ENCODE measurements around the gene PPDPF.
"Not testable (repeated sequence)": the region's sequence is repeated elsewhere in the genome, so short reads cannot be mapped to it uniquely, and the experiment has no call there.

PPDPF gene

DNA sequence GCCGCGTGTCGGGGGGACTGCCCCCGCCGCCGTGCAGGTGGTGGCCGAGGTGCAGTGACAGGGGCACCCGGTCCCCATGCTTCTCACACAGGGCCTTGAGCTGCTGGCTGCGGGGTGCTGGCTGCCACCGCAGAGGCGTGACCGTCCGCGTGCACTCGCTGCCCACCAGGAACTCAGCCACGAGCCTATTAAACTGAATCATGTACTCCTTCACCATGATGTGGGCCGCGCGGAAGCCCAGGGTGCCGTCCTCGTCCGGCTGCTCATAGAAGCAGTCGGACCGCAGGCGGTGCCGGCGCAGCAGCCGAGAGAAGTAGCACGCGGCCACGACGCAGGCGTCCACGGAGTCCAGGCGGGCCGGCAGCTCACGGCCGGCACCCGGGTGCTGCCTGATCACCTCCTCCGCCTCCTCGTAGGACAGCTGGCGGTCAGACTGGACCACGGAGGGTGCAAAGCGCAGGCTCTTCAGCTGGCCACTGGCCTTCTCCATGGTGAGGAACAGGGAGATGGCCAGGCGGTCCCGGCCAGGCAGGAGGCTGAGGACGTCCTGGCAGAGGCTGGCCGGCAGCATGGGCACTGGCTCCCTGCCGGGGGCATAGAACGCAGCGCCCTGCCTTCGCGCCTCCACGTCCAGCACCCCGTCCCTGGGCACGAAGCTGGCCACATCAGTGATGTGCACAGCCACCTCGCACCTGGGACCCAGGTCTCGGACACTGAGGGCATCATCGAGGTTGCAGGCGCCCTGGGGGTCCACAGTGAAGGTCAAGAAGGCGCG, 43.7 kb downstream of the PPDPF start:
- no peak for DNase-seq (ENCODE audit: low read depth, low spot score)

DNA sequence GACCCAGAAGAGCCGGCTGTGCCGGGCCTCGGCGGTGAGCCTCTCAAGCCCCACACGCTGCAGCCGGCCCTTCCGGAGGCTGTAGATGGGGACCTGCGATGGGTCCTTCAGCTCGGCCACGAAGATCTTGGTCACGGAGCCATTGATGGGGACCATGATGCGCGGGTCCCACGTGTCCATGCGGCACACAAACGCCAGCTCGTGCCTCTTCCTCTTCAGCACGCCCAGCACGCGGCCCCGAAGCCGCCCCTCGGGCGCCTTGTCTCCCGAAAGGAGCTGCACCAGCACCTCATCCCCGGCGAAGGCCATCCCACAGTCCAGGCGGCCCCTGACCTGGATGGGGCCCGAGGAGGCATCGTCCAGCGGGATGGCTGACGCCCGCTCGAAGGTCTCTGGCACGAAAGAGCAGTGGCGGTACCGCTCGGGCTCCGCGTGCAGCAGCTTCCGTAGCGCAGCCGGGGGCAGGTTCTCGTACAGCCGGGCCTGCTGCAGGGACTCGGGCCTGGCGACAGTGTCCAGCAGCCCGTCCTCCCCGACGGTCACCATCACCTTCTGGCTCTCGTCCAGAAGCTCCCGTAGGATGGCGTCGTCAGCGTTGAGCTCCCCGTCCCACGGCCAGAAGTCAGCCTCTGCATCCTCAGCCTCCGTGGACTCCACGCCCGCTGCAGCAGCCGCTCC, 44.6 kb downstream of the PPDPF start:
- no peak for DNase-seq (ENCODE audit: low read depth, low spot score)

DNA sequence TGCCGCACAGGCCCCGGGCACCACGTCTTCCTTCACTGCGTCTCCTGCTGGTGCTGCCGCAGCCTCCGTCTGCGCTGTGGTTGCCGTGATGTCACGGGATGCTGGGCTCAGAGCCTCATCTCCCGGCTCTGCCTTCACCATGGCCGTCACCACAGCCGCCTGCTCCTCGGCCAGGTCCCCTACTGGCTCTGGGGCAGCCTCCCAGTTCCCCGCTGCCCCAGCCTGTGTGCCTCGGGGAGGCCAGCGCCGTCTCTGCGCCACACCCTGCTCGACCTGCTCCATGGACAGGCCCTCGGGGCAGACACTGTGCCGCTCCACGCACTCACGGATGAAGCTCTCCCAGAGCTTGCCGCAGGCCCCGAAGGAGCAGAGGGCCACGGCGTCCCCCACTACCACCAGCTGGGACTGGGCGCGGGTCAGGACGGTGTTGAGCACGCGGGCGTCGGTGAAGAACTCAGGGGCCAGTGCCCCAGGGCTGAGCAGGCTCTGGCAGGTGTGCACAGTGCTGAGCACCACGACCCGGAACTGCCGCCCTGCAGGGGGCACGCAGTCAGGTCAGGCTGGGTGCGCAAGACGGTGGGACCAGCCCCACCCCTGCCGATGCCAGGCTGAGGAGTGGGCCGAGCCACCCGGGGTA, 45.3 kb downstream of the PPDPF start:
- no peak for DNase-seq (ENCODE audit: low read depth, low spot score)

DNA sequence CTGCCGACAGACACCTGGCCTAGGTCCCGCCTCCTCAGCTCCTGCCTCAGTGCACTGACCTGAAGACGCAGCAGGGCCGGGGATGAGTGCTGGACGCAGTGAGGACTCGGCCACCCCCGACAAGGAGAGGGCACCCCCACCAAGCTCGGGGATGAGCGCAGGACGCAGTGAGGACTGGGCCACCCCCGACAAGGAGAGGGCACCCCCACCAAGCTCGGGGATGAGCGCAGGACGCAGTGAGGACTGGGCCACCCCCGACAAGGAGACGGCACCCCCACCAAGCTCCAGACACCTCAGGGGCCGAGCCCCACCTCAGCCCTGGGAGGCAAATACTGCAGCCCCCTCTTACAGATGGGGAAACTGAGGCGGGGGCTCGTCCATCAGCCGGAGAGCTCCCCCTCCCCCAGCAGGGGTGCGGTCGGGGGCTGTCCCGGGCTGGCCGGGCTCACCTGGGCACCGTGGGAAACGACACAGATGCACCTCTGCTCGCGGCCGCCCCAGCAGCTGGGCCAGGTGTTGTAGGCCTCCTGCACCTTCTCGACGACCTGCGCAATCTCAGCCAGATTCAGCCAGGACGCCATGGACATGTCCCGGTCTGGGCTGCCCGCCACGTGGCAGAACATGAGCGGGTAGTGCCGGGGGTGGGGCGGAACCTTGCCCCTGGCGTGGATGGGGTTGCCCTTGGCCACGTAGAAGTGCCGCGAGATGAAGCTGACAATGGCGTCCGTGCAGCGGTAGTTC, 46.0 kb downstream of the PPDPF start:
- no peak for DNase-seq (ENCODE audit: low read depth, low spot score)

DNA sequence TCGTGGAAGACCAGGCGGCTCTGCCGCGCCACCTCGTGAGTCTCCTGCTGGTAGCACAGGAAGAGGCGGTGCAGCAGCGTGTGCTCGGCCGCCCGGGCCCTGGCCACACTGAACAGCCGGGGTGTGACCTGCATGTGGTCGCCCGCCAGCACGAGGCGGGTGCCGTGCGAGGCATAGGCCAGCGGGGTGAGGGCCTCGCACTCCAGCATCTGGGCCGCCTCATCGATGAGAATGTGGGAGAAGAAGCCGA, 46.5 kb downstream of the PPDPF start:
- no peak for DNase-seq (ENCODE audit: low read depth, low spot score)

DNA sequence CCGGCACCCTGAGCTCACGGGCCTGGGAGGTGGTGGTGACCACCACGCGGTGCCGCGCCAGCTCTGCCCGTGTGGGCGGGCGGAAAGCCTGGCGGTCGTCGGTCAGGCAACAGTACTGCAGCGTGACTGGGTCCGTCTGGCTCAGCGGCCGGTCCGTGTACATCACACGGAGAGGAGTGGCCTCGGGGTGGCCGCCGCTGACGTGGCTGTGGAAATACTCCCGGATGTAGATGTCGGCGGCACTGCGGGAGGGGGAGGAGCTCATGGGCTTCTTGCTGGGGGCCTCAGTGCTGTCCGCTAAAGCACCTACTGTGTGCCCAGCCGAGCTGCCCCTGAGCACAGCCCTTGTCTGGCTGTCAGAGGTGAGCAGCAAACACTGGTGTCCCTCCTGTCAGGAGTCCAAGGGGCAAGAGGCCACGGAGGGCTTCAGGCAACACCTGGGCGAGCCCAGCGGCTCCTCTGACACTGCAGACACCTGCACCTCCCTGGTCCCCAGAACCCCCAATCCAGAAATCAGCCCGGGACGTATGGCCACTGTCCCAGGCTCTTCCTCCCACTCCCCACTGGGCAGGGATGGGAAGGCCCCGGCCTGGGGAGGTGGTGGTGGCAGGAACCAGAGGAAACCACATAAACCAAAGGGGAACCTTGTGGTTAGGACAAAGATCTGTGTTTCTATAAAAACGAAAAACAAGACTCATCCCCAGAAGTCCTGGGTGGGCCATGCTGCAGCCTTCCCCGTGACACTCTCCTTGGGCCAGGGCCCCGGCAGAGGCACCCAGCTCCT, 47.0 kb downstream of the PPDPF start:
- DNase-seq (ENCODE audit: low read depth, low spot score): no peak

DNA sequence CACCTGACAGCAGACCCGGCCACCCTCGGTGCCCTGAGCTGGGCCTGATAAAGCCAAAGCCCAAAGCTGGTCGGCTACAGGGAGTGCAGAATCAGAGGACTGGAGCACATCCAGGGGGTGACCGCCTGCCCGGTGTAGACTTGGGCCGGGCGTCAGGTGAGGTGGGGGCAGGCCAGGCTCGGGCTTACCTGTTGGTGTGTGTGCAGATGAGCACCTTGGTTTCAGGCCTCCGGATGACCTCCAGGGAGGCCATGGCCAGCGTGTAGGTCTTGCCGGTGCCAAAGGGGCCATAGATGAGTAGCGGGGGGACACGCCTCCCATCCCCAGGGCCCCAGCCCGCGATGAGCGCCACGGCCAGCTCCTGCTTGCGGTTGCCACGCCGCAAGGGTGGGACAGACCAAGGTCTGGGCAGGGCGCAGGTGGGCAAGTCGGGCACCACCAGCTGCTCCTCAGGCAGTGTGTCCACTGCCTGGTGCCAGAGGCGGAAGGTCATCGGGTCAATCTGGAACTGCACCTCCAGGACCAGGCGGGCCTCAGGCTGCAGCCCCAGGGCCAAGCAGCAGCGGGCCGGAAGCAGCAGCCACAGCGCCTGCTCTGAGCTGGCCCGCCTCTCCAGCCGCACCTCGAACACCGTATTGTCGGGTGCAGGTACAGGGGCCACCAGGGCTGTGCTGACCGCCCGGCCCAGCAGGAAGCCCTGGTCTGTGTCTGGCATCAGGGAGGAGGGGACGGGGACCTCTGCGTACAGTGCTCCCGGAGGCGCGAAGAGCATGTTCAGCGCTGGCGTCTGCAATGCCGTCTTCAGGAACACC, 47.8 kb downstream of the PPDPF start:
- DNase-seq (ENCODE audit: low read depth, low spot score): no peak

DNA sequence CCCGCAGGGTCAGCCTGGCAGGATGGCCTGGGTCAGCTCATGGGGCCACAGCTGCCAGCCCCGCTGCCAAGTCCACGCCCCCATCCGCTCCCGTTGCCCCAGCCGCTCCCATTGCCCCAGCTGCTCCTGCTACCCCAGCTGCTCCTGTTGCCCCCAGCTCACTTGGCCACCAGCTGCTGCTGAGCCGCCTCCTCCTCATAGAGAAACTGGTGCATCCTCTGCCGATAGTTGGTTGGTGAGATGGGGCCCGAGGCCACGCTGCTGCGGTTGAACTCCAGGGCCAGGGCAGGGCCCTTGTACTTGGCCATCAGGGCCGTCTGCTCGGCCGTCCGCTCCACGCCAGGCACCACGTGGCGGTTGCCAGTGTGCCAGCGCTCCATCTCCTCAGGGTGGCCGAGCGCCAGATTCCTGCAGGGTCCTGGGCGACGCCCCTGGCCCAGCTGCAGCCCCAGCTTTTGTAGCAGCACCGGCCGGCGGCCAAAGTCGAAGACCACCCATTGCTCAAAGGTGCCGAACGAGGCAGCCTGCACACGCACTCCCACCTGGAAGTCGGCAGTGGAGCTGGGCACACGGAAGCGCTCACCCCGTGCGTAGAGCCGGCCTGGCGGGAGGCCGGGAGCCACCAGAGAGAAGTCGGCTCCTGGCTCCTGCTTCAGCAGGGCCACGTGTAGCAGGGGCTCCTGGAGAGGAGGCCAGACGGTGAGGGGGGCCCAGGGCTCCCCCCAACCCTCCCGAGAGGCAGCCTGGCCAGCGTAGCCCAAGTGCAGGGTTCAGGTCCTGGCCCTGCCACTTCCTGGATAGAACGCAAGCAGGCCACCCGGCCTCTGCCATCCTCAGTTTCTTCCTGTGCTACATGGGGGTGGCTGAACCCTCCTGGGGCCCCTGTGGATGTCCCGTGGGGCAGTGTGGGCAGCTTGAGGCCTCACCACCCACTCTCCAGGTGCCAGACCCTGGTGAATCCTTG, 48.7 kb downstream of the PPDPF start:
- no peak for DNase-seq (ENCODE audit: low read depth, low spot score)

DNA sequence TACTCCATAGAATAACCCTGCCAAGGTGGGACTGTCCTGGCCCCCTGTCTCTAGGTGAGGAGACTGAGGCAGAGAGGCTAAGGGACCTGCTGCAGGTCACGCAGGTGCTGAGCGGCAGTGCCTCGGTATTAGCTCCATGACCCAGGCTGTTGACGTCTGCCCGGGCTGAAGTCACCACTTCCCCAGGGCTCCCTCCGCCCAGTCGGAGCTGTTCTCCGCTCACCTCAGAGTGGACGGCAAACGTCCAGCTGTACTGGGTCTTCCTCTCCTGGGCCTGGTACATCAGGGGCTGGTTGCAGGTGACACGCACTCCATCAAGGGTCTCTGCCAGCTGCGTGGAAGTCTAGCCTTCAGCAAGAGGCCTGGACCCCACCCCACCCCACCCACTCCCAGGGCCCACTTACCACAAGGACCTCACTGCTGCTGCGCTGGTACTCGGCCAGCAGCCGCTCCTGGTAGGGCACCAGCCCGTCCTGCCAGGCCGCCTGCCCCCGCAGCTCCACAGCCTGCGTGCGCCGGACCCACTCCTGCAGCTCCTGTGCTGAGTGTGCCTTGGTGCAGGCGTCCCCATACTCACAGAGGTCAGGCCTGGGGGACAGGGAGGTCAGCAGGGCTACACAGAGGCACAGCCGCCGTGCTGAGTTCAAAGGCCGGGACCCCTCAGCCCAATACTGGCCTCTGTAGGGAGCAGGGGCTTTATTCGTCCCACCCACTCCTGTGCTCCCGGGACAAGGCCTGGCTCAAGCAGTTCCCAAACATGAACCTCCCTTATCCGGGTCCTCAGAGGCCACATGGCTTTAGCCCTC, 49.9 kb downstream of the PPDPF start:
- no peak for DNase-seq (ENCODE audit: low read depth, low spot score)

DNA sequence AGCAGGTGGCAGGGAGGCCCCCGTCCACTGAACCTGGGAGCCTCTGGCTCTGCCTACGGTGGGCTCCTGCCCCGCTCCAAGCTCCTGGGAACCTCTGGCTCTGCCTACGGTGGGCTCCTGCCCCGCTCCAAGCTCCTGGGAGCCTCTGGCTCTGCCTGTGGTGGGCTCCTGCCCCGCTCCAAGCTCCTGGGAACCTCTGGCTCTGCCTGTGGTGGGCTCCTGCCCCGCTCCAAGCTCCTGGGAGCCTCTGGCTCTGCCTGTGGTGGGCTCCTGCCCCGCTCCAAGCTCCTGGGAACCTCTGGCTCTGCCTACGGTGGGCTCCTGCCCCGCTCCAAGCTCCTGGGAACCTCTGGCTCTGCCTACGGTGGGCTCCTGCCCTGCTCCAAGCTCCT, 50.5 kb downstream of the PPDPF start:
- DNase-seq (ENCODE audit: low read depth, low spot score): not testable (repeated sequence)

Data from ELF-1 (cell line).